ENCODE data around the gene VN1R4. TPM values are rescaled to one million over a fixed set of nuclear protein-coding genes. Genes with fewer than 3 reads are reported as not detected.

VN1R4 gene
- total RNA-seq: not detected in 2 replicates

GRCh38 chr19:53267623-53268022 is at the start of gene VN1R4:
TSS of gene VN1R4 (minus strand) at chr19:53267723. CDS start at chr19:53267665, 58 bp downstream.

GRCh38 chr19:53257715-53258342 is 9.7 kb downstream of the VN1R4 start, which contains the start of gene VN1R2:
TSS of gene VN1R2 (plus strand) at chr19:53258292. CDS start at chr19:53258376, 84 bp downstream.

GRCh38 chr19:53254411-53255341 is 12.8 kb downstream of the VN1R4 start, which contains the start of gene ZNF677:
TSS of gene ZNF677 (minus strand) at chr19:53254873. CDS start at chr19:53251550, 3,323 bp downstream.

Other genes starting within 250 kb of the VN1R4 start
- gene ERVV-2, start 223.0 kb downstream of the VN1R4 start, total RNA-seq: not detected in 2 replicates
- gene ZNF160, start 164.3 kb downstream of the VN1R4 start, total RNA-seq: 27.9 and 28.6 TPM in 2 replicates
- 0.29 and 0.80 TPM in 2 replicates for gene ZNF415, start 134.8 kb downstream of the VN1R4 start, total RNA-seq
- gene ZNF347, start 108.7 kb downstream of the VN1R4 start, total RNA-seq: 6.8 and 8.5 TPM in 2 replicates
- 1.1 and 1.9 TPM in 2 replicates for gene ZNF665, start 74.4 kb downstream of the VN1R4 start, total RNA-seq
- 23.1 and 23.8 TPM in 2 replicates for gene ZNF677, start 12.8 kb downstream of the VN1R4 start, total RNA-seq
- not detected in 2 replicates for gene VN1R2, start 9.4 kb downstream of the VN1R4 start, total RNA-seq
- gene ZNF845, start 66.0 kb upstream of the VN1R4 start, total RNA-seq: 9.2 and 9.7 TPM in 2 replicates
- 5.9 and 6.7 TPM in 2 replicates for gene ZNF525, start 98.0 kb upstream of the VN1R4 start, total RNA-seq
- gene ZNF765, start 127.4 kb upstream of the VN1R4 start, total RNA-seq: 11.4 and 11.9 TPM in 2 replicates
- gene ZNF761, start 164.3 kb upstream of the VN1R4 start, total RNA-seq: 11.3 and 12.5 TPM in 2 replicates
- 3.3 and 3.6 TPM in 2 replicates for gene ZNF813, start 200.0 kb upstream of the VN1R4 start, total RNA-seq

All from thoracic aorta endothelial cell (primary cell).